Measurements from ENCODE around the gene PROCA1.

DNA sequence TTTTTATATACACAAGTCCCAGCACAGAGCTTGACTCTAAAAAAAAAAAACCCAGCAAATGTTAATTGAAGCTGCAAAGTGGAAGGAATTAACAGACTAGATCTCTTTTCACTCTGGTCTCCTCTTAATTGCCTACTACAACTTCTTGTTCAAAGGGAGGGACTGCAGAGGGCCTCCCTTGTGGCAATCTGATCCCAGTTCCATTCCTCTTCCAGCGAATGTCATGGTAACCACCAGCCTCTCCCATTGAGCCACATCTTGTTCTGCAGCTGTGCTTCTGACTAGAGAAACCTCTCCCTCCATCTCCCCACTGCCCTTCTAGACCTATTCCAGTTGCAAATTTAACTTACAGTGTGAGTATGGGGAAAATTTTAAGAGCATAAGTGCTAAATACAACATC, 43.8 kb downstream of the PROCA1 start:
- TF ChIP-seq, protein P1, sequence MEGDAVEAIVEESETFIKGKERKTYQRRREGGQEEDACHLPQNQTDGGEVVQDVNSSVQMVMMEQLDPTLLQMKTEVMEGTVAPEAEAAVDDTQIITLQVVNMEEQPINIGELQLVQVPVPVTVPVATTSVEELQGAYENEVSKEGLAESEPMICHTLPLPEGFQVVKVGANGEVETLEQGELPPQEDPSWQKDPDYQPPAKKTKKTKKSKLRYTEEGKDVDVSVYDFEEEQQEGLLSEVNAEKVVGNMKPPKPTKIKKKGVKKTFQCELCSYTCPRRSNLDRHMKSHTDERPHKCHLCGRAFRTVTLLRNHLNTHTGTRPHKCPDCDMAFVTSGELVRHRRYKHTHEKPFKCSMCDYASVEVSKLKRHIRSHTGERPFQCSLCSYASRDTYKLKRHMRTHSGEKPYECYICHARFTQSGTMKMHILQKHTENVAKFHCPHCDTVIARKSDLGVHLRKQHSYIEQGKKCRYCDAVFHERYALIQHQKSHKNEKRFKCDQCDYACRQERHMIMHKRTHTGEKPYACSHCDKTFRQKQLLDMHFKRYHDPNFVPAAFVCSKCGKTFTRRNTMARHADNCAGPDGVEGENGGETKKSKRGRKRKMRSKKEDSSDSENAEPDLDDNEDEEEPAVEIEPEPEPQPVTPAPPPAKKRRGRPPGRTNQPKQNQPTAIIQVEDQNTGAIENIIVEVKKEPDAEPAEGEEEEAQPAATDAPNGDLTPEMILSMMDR (conservative IDR thresholded peaks at IDR 0.05; ENCODE audit: low read depth, low read length): no peak
- TF ChIP-seq EZH2 (IDR thresholded peaks at IDR 0.05; ENCODE audit: borderline replicate concordance, low read depth, low read length, poor library complexity, severe bottlenecking): no peak

All from A673 (cell line).